Placental pericyte (primary cell): ENCODE results near the gene FAM149A. TPM values are rescaled to one million over a fixed set of nuclear protein-coding genes. Genes with fewer than 3 reads are reported as not detected.

Experiments
- small RNA-seq: library from RNA; depleted of rRNA; stranded (forward); fragments of <200 nt; gene quantifications from one replicate; pipeline ENCODE3, GENCODE V24; 2012; ENCODE audit warnings: low replicate concordance
- total RNA-seq: library from RNA; depleted of rRNA; stranded (reverse); fragments of >200 nt; gene quantifications from 2 replicates; pipeline ENCODE4 v1.2.3, GENCODE V29; 2012

Gene FAM149A
- total RNA-seq = 0.88 and 2.4 TPM in 2 replicates

GRCh38 chr4:186104114-186104889 is at the start of gene FAM149A:
TSS of gene FAM149A (plus strand) at chr4:186104704.

GRCh38 chr4:186068581-186069348 is 35.7 kb upstream of the FAM149A start, which contains the start of gene TLR3:
TSS of gene TLR3 (plus strand) at chr4:186069156. CDS start at chr4:186076620, 7,464 bp downstream.

GRCh38 chr4:186191200-186192065 is 86.9 kb downstream of the FAM149A start, which contains the start of gene CYP4V2:
TSS of gene CYP4V2 (plus strand) at chr4:186191567. CDS start at chr4:186191824, 257 bp downstream.

Small RNA genes within 50 kb of the gene (small RNA-seq; reads per million reads assigned to genes)
- gene RF00322 = not detected

Other genes with a start within 250 kb of the FAM149A start
- 1.7 and 2.8 TPM in 2 replicates for gene TLR3, start 35.5 kb upstream of the FAM149A start, total RNA-seq
- gene CYP4V2, start 86.9 kb downstream of the FAM149A start, total RNA-seq = 7.7 and 15.0 TPM in 2 replicates
- 0.14 TPM in 1 of 2 replicates, not detected in the other for gene KLKB1, start 122.8 kb downstream of the FAM149A start, total RNA-seq
- not detected in 2 replicates for gene F11, start 161.5 kb downstream of the FAM149A start, total RNA-seq